Fibroblast of skin of left biceps (primary cell): ENCODE data around the gene DNAH17.
"Not testable (repeated sequence)": the region's sequence is repeated elsewhere in the genome, so short reads cannot be mapped to it uniquely, and the experiment has no call there.

Experiments used
- DNase-seq, 2 experiments: peaks; one replicate each; pipeline ENCODE4 v3.0.0-alpha.2; 2013; ENCODE audit warnings: low read depth in 2 of 2

Gene DNAH17

DNA sequence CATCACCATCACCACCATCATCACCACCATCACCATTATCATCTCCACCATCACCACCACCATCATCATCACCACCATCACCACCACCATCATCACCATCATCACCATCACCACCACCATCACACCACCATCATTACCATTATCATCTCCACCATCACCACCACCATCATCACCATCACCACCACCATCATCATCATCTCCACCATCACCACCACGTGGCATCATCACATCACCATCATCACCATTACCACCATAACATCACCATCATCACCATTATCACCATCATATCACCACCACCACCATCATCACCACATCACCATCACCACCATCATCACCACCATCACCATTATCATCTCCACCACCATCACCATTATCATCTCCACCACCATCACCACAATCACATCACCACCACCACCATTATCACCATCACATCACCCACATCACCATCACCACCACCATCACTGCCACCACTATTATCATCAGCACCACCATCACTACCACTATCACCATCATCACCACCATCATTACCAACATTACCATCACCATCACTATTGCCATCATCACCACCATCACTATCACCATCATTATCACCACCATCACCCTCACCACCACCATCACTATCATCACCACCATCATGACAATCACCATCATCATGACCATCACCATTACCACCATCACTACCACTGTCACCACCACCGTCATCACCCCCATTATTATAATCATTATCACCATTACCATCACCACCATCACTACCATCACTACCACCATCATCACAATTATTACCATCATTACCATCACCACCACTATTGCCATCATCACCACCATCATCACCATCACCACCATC lies 99.1 kb downstream of the DNAH17 start:
- no peak for DNase-seq

DNA sequence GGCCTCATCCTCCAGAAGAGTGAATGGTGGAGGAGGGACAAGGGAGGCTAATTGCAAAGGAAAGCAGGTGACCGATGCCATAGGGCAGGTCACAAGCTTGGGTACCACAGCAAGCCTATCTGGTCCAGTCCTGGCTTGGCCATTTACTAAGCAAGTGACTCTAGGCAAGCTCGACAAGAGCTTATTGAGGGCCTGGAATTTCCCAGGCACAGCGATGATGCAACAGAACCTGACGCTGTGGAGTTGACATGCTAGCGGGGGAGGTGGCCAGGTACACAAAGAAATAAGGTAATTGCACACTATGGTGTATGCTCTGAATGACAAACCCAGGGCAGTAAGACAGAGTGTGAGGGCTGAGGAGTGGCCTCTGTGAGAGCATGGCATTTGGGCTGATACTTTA lies 100.2 kb downstream of the DNAH17 start:
- DNase-seq, result no peak

DNA sequence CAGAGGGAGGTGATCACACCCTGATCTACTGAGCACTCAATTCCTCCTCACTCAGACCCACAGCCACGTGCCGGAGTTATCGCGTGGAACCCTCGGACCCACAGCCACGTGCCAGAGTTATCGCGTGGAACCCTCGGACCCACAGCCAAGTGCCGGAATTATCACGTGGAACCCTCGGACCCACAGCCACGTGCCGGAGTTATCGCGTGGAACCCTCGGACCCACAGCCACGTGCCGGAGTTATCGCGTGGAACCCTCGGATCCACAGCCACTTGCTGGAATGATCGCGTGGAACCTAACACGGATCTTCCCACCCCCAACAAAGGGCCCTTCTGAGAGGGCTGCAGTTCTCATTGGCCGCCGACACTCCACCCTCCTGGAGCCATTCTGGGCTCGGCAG lies 101.0 kb downstream of the DNAH17 start:
- DNase-seq, result no peak

DNA sequence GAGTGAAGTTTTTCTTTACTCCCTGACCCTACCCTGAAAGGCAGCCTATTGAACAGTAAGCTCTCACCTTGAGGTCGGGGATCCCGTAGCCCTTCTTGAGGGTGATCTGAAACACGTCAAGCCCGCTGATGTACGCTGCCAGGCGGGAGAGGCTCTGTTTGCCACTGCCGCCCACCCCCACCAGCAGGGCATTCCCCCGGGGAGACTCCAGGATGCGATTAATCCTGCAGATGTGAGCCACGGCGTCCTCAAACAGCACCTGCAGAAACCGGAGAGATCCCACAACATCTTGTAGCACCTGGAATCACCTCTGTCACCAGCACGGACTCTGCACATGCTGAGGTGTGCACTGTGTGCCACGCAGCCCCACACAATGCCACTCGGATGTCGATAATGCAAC lies 102.0 kb downstream of the DNAH17 start:
- no peak for DNase-seq

DNA sequence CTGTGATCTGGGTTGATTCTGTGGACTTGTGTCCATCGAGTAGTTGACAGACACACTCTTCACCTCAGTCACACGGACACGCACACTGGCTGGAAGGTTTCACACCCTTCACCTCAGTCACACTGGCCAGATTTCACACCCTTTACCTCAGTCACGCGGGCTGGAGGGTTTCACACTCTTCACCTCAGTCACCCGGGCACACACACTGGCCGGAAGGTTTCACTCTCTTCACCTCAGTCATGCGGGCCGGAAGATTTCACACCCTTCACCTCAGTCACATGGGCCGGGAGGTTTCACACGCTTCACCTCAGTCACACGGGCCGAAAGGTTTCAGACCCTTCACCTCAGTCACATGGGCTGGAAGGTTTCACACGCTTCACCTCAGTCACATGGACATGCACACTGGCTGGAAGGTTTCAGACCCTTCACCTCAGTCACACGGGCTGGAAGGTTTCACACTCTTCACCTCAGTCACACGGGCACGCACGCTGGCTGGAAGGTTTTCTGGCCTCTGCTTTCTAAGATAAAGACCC lies 102.5 kb downstream of the DNAH17 start:
- DNase-seq, result no peak

DNA sequence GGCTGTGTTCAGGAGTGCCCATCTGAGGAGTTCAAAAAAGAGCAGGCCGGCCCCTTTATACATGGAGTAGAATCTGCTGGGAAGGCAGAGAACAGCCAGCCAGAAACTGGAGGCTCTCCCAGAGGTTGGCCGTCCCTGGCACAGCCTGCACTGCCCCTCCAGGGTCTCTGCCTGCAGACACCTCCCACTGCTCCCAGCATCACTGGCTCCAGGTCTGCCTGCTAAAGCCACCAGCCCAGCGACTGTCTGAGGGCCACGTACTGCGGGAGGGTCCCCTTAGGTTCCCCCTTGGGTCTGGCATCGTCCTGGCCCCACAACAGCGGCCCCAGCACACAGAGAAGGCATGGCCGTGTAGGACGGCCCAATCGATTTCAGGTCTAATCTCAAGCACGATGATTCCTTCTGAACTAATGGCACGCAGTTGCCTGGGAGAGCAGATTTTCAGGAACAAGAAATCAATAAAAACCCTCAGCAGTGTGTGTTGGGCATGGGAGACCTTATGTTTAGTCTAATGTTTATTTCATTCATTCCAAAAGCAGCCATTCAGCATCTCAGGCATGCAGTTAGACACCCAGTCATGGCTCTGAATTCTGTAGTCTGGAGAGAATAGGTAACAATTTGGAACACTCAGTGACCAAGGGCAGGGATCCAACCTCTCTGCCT lies 103.1 kb downstream of the DNAH17 start:
- DNase-seq, result no peak

DNA sequence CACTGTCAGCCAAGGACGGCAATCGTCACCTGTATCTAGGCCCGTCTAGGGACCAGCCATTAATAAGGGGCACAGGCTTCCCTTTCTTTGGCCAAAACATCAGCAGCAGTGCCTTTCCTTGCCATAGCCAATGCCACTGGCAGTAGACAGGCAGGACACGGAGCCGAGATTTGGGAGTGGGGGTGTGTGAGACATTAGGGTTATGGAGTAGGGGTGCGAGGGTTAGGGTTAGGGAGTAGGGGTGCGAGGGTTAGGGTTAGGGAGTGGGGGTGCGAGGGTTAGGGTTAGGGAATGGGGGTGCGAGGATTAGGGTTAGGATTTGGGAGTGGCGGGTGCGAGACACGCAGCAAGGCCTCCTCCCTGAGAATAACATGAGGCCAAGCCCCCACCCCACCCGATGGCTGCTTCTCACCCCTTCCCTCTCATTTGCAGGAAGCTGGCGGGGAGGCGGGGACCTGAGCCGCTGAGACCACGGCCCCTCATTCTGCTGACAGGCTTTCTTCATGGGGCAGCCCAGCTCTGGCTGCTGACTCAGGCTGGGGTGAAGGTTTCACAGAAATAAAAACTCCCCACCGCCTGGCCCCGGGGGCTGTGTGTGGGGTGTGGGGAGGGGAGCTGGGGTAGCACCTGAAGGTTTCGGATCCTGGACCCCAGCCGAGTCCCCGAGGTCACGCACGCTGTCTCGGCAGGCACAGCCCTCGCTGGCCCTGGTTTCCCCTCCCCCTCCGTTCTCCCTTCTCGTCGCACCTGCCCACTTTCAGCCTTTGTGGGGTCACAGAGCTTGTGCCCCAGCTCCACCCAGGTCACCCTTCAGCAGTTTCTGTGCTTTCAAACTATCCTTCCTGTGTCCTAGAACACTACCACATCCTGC lies 104.9 kb downstream of the DNAH17 start:
- no peak for DNase-seq

DNA sequence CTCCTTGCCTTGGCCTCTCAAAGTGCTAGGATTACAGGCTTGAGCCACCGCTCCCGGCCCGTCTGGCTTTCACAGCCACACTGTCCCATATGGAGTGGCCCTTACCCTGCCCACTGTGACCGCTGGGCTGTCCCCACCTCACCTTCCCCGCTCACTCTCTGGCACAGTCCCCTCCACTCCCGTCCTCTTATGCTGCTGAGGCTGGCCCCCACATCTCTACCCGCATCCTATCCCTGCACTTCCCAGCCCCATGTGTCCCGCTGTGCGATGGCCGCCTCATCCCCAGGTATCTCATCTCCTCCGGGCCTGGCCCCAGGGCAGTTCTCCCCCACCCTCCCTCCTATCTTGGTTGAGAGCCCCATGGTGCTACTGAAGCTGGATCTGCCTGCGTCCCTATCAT lies 105.6 kb downstream of the DNAH17 start:
- DNase-seq, result no peak

DNA sequence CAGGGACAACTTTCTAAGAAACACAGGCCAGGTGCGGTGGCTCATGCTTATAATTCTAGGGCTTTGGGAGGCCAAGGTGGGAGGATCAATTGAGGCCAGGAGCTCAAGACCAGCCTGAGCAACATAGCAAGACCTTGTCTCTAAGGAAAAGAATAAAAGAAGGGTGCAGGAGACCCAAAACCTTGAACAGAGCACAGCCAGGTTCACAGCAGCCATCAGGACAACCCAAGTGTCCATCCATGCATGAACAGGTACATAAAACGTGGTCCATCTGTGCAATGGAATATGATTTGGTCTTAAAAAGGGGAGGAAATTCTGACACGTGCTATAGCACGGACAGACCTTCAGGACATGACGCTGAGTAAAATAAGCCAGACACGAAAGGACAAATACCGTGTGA lies 107.8 kb downstream of the DNAH17 start:
- DNase-seq, result no peak

DNA sequence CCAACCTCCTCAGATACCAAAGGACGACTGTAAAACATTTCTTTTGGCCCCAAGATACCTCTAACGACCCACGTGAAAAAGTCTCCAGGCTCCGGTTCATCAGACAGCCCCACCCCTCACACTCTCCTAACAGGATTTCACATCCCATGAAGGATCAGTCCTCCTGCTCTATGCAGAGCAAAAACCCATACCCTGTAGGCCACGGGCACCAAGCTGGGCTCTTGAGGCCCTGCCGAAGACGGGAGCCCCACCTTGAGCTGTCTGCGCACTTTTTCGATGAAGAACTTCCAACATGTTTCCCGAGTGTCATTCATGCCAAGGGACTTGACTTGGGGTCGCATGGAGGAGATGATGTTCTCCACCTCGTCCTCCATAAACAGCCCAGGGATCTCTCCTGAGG lies 108.8 kb downstream of the DNAH17 start:
- no peak for DNase-seq

DNA sequence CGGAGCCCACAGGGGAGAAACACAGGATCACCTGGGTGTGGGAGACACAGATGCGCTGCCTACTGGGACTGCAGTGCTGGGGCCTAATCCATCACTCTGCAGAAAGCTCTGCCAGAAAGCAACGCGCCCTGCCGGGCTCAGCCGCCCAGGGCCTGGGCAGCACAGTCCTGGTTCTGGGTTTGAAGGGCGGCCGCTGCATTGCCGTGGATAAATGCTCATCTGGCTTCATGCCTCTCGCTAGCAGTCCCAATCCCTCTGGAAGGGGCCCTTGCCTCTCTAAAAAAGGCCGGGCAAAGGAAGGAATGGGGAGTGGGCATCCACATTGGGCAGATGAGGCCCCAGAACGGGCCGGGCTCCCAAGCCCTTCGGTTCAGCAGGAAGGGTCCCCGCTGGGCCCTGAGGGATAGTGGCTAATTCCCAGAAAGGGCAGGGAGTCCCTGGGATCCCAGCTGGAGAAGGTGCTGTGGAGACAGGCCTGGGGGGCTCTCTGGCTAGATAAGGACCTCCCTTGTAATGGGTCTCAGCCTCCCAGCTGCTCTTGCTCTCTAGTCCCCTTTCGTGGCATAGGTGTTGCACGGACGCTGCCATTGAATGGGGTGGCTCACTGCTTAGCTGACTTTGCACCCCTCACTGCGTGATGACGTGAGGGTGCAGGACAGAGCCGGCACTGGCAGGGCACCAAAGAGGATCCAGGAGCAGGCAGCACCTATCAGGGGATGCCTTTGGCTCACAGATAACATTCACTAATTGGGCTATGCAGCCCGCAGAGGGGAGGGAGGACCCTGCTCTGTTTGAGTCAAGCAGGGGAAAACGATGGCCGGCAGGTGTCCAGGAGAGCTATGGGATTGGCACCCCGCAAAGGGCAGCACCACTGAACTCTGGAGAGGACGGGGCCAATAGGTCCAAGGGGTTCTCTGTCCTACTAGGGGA lies 110.1 kb downstream of the DNAH17 start:
- DNase-seq, result no peak

DNA sequence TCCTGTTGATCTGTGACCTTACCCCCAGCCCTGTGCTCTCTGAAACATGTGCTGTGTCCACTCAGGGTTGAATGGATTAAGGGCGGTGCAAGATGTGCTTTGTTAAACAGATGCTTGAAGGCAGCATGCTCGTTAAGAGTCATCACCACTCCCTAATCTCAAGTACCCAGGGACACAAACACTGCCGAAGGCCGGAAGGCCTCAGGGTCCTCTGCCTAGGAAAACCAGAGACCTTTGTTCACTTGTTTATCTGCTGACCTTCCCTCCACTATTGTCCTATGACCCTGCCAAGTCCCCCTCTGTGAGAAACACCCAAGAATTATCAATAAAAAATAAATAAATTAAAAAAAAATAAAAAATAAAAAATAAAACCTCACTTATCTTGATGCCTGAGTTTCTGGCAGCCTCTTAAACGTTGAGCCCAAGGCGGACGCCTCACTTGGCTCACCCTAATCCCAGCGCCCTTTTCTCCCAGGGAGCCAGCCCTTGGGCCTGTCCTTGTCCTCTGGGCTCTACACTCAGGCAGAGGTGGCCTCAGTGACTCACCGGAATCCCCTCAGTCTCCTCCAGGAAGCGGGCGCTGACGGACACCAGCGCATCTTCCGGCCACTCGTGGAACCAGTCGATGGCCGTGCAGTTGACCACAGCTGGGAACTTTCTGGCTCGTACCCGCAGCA lies 110.9 kb downstream of the DNAH17 start:
- not testable (repeated sequence) for DNase-seq

DNA sequence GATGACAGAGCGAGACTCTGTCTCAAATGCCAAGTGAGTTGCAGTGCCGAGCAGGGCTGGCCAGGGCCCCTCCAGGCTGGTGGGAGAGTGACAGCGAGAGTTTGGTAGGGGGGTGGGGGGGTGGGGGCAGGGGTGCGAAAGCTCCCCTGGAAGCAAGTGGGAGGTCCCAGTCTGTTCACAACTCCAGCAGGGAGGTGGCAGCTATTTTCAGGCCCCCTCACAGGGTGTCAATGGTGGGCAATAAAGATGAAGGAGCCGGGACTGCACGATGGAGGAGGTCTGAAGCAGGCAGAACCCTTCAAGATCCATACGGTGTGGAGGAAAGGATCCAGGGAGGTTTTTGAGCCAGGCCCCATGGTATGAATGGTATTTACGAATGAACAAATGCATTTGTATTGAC lies 115.0 kb downstream of the DNAH17 start:
- DNase-seq, result no peak

DNA sequence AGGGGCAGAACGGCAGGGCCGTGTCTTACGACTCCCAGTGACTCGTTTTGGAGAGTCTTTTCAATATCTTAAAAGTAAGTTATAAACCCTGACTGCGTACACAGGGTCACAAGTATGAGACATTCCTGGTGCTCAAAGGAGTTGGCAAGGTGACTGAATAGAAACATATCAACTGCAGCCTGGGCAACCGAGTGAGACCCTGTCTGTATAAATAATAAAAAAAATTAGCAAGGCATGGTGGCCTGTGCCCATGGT lies 115.5 kb downstream of the DNAH17 start:
- DNase-seq, result no peak

DNA sequence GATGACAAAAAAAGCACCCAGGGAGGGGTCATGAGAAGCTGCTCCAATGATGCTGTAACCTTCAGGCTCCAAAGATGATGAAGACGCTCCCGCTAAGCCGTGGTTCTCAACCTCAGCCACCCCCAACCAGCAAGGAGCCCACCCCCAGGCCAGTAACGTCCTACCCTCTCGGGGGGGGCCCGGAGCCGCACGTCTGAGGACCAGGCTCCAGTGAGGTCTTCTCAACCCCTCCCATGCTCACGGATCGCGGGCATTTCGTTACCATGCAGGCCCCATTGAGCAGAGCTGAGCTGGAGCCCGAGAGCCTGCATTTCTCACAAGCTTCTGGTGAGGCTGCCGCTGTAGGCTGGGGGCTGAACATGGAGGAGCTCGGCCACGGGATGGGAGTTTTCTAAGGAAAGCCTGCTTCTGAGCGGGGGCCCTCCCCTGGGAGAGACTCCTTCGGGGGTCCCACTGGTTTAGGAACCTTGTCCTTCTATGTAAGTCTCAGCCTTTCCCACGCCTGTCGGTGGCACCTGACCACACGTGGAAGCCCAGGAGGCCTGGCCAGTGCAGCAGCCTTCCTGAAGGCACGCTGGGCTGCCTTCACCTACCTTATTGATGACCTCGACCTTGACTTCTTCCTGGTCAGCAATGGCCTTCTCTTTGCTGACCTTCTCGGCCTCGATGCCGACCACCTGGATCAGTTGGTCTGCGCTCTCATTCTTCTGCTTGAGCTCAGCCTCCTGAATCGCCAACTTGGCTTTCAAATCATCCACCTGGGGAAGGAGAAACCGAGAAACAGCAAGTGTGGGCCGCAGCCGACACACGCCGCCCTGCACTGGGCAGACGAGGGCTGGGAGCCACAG lies 116.0 kb downstream of the DNAH17 start:
- DNase-seq, result no peak

DNA sequence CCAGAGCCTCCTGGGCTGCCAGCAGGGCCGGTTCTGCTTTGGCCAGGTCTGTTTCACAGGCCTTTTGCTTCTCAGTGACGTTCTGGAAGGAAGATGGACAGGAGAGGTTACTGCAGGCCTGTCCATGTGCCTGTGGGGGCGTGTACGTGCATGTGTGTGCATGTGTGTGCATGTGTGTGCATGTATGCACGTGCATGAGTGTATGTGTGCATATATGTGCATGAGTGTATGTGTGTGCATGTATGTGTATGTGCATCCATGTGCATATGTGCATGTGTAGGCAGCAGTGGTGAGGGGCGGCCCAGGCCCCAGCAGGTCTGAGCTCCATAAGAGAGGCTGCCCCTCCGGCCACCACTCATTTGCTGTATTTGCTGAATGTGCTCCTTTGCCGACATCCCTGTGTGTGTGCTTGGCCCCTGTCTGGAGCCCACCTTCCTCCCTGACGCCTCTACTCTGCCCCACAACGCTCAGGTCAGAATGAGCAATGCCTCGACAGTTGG lies 117.0 kb downstream of the DNAH17 start:
- DNase-seq, result no peak

DNA sequence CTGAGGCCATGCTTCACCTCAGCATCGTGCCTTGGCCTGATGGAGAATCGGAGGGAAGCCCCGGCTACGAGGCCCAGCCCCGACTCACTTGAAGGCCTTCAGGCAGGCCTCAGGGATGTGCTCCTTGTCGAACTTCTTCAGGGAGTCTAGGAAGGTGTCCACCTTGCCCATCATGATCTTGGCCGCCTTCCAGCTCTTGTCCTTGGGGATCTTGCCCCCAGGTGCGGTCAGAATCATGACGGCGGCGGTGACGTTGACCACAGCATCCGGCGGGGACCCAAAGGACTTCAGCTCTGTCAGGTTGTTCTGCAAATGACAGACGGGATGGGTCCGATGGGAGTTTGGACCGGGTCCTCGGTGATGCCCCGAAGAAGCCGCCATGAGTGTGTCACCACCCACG lies 117.5 kb downstream of the DNAH17 start:
- DNase-seq, result no peak

DNA sequence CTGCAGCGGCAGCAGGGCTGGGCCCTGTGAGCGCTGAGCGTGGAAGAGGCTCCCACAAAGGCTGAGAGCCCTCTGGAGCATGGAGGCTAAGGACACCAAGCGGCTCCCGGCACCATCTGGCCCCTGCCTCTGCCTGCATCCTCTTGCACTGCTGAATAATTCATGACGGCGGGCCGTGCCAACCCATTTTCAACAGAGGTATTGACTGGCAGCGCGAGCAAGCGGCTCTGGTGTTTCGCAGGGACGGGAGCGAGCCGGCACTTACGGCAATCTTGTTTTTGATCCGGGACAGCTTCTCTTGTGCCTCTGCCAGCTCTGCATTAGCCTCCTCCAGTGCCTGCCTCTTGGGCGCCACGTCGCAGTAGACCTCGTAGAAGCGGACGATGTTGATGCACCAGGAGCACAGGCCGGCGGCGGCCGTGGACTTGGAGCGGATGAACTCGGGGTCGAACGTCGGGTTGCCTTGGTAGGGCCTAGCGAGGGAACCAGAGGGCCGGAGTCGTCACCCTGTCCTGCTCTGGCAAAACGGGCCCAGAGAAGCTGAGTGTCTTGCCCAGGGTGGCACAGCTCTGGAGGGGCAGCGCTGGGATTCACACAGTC lies 118.4 kb downstream of the DNAH17 start:
- no peak for DNase-seq

DNA sequence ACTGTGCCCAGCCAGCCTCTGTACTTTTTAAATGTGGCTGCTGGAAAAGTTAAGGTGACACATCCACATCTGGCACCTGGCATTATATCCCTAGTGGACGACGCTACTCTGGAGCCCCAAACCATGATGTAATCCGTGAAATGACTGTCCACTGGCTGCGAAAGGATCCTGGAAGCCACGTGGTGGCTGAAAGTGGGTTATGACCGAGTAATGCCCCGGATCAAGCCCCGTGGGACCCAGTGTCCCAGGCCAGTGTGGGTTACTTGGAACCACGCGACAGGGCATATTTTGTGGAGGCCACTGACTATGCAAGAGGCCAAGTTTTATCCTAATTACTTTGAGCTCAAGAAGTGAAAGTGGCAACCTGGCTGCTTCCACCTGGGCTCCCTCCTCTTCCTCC lies 119.1 kb downstream of the DNAH17 start:
- no peak for DNase-seq
